A673 (cell line): ENCODE measurements around the gene GNB2.
A peak's percentile ranks its signal among the peaks of the same experiment; 100 is the strongest.

ENCODE experiments used
- EZH2 ChIP-seq: fragments of 200-600 bp; sonication (generic); IDR thresholded peaks from 2 replicates; pipeline ENCODE4 v1.6.1; 2017; ENCODE audit warnings: borderline replicate concordance, low read depth, mild to moderate bottlenecking, mixed read lengths, antibody characterized with exemption, low read length; ENCODE audit not compliant: poor library complexity, severe bottlenecking
- TF ChIP-seq, protein P1 (sequence below): fragments of 300-800, 200-600 bp; sonication (generic); conservative IDR thresholded peaks from 2 replicates; pipeline ENCODE4 v1.5.1; 2017; ENCODE audit warnings: low read depth, mild to moderate bottlenecking, antibody characterized with exemption, low read length, moderate library complexity, mixed read lengths

DNA sequence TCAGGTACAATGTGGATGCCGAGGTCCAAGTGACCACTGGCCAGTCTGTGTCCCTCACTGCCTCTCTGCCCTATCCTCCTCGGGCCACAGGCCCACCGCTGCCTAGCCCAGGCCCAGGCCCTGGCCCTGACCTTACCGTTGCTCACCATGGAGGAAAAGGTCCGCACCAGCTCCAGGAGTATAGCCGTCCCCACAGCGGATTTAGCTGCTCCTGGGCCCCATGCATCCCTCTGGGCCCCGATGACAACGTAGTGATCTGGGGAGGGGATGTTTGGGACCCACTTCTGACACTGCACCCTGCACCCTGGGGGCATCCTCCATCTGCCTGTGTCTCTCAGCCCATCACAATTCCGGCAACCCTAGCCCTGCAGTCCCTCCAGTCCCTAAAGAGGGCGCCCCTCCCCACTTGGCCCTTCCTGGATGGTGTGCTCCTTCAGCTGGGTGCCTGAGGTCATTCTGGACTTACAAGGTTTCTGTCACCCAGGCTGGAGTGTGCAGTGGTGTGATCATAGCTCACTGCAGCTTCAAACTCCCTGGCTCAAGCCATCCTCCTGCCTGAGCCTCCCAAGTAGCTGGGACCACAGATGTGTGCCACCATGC is 44.3 kb upstream of the GNB2 start:
- TF ChIP-seq, protein P1, sequence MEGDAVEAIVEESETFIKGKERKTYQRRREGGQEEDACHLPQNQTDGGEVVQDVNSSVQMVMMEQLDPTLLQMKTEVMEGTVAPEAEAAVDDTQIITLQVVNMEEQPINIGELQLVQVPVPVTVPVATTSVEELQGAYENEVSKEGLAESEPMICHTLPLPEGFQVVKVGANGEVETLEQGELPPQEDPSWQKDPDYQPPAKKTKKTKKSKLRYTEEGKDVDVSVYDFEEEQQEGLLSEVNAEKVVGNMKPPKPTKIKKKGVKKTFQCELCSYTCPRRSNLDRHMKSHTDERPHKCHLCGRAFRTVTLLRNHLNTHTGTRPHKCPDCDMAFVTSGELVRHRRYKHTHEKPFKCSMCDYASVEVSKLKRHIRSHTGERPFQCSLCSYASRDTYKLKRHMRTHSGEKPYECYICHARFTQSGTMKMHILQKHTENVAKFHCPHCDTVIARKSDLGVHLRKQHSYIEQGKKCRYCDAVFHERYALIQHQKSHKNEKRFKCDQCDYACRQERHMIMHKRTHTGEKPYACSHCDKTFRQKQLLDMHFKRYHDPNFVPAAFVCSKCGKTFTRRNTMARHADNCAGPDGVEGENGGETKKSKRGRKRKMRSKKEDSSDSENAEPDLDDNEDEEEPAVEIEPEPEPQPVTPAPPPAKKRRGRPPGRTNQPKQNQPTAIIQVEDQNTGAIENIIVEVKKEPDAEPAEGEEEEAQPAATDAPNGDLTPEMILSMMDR = peak; percentile 49
- no peak for TF ChIP-seq EZH2
